HEK293 (cell line): ENCODE data around the gene FOXO1.

ENCODE experiments used
- CTCF ChIP-seq: fragments of 450-650 bp; formaldehyde crosslinking; IDR thresholded peaks from 2 replicates; pipeline ENCODE4 v1.5.1; 2016; ENCODE audit warnings: missing biosample characterization, missing genetic modification characterization
- PRDM2 ChIP-seq: fragments of 450-650 bp; formaldehyde crosslinking; IDR thresholded peaks from 2 replicates; pipeline ENCODE4 v1.5.1; 2016; ENCODE audit warnings: missing biosample characterization, missing genetic modification characterization, borderline replicate concordance
- PRDM4 ChIP-seq: fragments of 450-650 bp; formaldehyde crosslinking; IDR thresholded peaks from 2 replicates; pipeline ENCODE4 v1.5.1; 2017; ENCODE audit warnings: missing biosample characterization, missing genetic modification characterization
- ZBTB8A ChIP-seq: fragments of 450-650 bp; formaldehyde crosslinking; IDR thresholded peaks from 2 replicates; pipeline ENCODE4 v1.5.1; 2016; ENCODE audit warnings: missing biosample characterization, missing genetic modification characterization
- ZNF37A ChIP-seq: fragments of 450-650 bp; IDR thresholded peaks from 2 replicates; pipeline ENCODE4 v1.5.1; 2018; ENCODE audit warnings: missing biosample characterization, missing genetic modification characterization
- ZNF560 ChIP-seq: fragments of 450-650 bp; formaldehyde crosslinking; IDR thresholded peaks from 2 replicates; pipeline ENCODE4 v1.5.1; 2017; ENCODE audit warnings: missing biosample characterization, missing genetic modification characterization, borderline replicate concordance

- TF ChIP-seq PRDM2 (tag by site-specific recombination) (no peak), ZNF560 (tag by site-specific recombination) (no peak), CTCF (tag by site-specific recombination) (no peak), PRDM4 (tag by site-specific recombination) (no peak), ZBTB8A (tag by site-specific recombination) (no peak), ZNF37A (no peak)
These were observed 13.1 kb upstream of the FOXO1 start for GRCh38 chr13:40679480-40679985.
